GM23338 (cell line): ENCODE measurements around the gene TSPAN7. TPM values are rescaled to one million over a fixed set of nuclear protein-coding genes. Genes with fewer than 3 reads are reported as not detected.

Experiments
- ATAC-seq: fragments of 200-7000 bp; cut with Tn5 transposase; 3 replicates; pipeline ENCODE4 v1.9.1; 2020
- DNase-seq: peaks from one replicate; pipeline ENCODE4 v3.0.0-alpha.2; 2015; ENCODE audit warnings: low spot score
- H2AFZ ChIP-seq: fragments of 200-600 bp; sonication (generic); 2 replicates; pipeline ENCODE4 v1.8.0; 2016; ENCODE audit warnings: antibody characterized with exemption, mild to moderate bottlenecking, moderate library complexity
- H3F3A ChIP-seq: fragments of 200-600 bp; sonication (generic); replicated peaks from 2 replicates; pipeline ENCODE4 v1.8.0; 2017; ENCODE audit warnings: antibody characterized with exemption, mixed run types, low read depth
- H3K27ac ChIP-seq: fragments of 200-600 bp; sonication (generic); 2 replicates; pipeline ENCODE4 v1.6.1; 2016; ENCODE audit warnings: low read depth
- H3K27me3 ChIP-seq: fragments of 200-600 bp; sonication (generic); 2 replicates; pipeline ENCODE4 v1.8.0; 2016; ENCODE audit warnings: mild to moderate bottlenecking, mixed run types, moderate library complexity; ENCODE audit not compliant: insufficient read depth
- H3K36me3 ChIP-seq: fragments of 200-600 bp; sonication (generic); 2 replicates; pipeline ENCODE4 v1.8.0; 2016; ENCODE audit warnings: mild to moderate bottlenecking; ENCODE audit not compliant: insufficient read depth
- H3K4me1 ChIP-seq: fragments of 200-600 bp; sonication (generic); 2 replicates; pipeline ENCODE4 v1.8.0; 2016; ENCODE audit warnings: mild to moderate bottlenecking, moderate library complexity; ENCODE audit not compliant: insufficient read depth
- H3K4me2 ChIP-seq: fragments of 200-600 bp; sonication (generic); 2 replicates; pipeline ENCODE4 v1.7.1; 2017; ENCODE audit warnings: mixed run types
- H3K4me3 ChIP-seq: fragments of 200-600 bp; sonication (generic); 2 replicates; pipeline ENCODE4 v1.6.1; 2016; ENCODE audit warnings: mixed run types
- H3K79me2 ChIP-seq: fragments of 200-600 bp; sonication (generic); replicated peaks from 2 replicates; pipeline ENCODE4 v1.8.0; 2017; ENCODE audit warnings: mild to moderate bottlenecking; ENCODE audit not compliant: insufficient read depth
- H3K9me2 ChIP-seq: fragments of 200-600 bp; sonication (generic); 2 replicates; pipeline ENCODE4 v1.8.0; 2017; ENCODE audit not compliant: insufficient read depth
- H4K20me1 ChIP-seq: fragments of 200-600 bp; sonication (generic); replicated peaks from 2 replicates; pipeline ENCODE4 v1.8.0; 2017; ENCODE audit warnings: mild to moderate bottlenecking; ENCODE audit not compliant: insufficient read depth
- H3K27ac Mint-ChIP-seq: 2 replicates; pipeline ENCODE4 v1.8.0; 2020; ENCODE audit warnings: inconsistent platforms, mild to moderate bottlenecking, moderate library complexity, mixed read lengths
- H3K27me3 Mint-ChIP-seq: 3 replicates; pipeline ENCODE4 v1.8.0; 2022; ENCODE audit warnings: low read depth, mild to moderate bottlenecking, moderate library complexity, mixed read lengths, inconsistent platforms; ENCODE audit not compliant: insufficient read depth, poor library complexity
- H3K36me3 Mint-ChIP-seq: 3 replicates; pipeline ENCODE4 v1.8.0; 2021; ENCODE audit warnings: low read depth, mild to moderate bottlenecking, inconsistent platforms, moderate library complexity, mixed read lengths
- H3K4me1 Mint-ChIP-seq: 3 replicates; pipeline ENCODE4 v1.8.0; 2020; ENCODE audit warnings: mild to moderate bottlenecking, inconsistent platforms, mixed read lengths
- H3K4me3 Mint-ChIP-seq: 3 replicates; pipeline ENCODE4 v1.8.0; 2021; ENCODE audit warnings: moderate library complexity, mild to moderate bottlenecking, inconsistent platforms, mixed read lengths
- H3K9me3 Mint-ChIP-seq: 3 replicates; pipeline ENCODE4 v1.8.0; 2020; ENCODE audit warnings: moderate library complexity, mild to moderate bottlenecking, inconsistent platforms, mixed read lengths
- CREB1 ChIP-seq: fragments of 250-450 bp; sonication (Bioruptor Pico); IDR thresholded peaks from 2 replicates; pipeline ENCODE4 v1.5.0; 2020; ENCODE audit warnings: low read depth, mild to moderate bottlenecking, moderate library complexity
- CTCF ChIP-seq, 2 experiments: fragments of 200-600 bp in 1 of 2; sonication (generic) in 1 of 2; conservative IDR thresholded peaks; 2 replicates each; pipeline versions ENCODE4 v1.5.1 to v1.6.1; 2016 to 2017; ENCODE audit warnings: antibody characterized with exemption in 2 of 2, low read depth in 2 of 2, mild to moderate bottlenecking in 2 of 2, moderate library complexity in 1 of 2
- ETS1 ChIP-seq: IDR thresholded peaks from 2 replicates; pipeline ENCODE4 v1.6.1; 2016; ENCODE audit warnings: antibody characterized with exemption
- EZH2 ChIP-seq: fragments of 200-600 bp; sonication (generic); IDR thresholded peaks from one replicate; pipeline ENCODE4 v1.8.0; 2017; ENCODE audit warnings: antibody characterized with exemption, mild to moderate bottlenecking, low read depth; ENCODE audit not compliant: unreplicated experiment
- EZH2phosphoT487 ChIP-seq: fragments of 200-600 bp; sonication (generic); IDR thresholded peaks from one replicate; pipeline ENCODE4 v1.8.1; 2018; ENCODE audit warnings: antibody characterized with exemption; ENCODE audit not compliant: unreplicated experiment
- JUNB ChIP-seq: IDR thresholded peaks from one replicate; pipeline ENCODE4 v1.6.1; 2016; ENCODE audit warnings: antibody characterized with exemption; ENCODE audit not compliant: unreplicated experiment
- POLR2AphosphoS5 ChIP-seq: IDR thresholded peaks from 2 replicates; pipeline ENCODE4 v1.6.1; 2016; ENCODE audit warnings: antibody characterized with exemption, low read depth
- STAT1 ChIP-seq: IDR thresholded peaks from one replicate; pipeline ENCODE4 v1.6.1; 2016; ENCODE audit warnings: antibody characterized with exemption; ENCODE audit not compliant: unreplicated experiment
- ZNF114 ChIP-seq: fragments of 250-450 bp; sonication (Bioruptor Pico); IDR thresholded peaks from 2 replicates; pipeline ENCODE4 v1.5.0; 2020; ENCODE audit warnings: mild to moderate bottlenecking, moderate library complexity
- ZNF331 ChIP-seq: fragments of 250-450 bp; sonication (Bioruptor Pico); IDR thresholded peaks from 2 replicates; pipeline ENCODE4 v1.5.0; 2020; ENCODE audit warnings: low read depth, mild to moderate bottlenecking, moderate library complexity
- ZNF462 ChIP-seq: fragments of 250-450 bp; sonication (Bioruptor Pico); IDR thresholded peaks from 2 replicates; pipeline ENCODE4 v1.5.0; 2020; ENCODE audit warnings: mild to moderate bottlenecking, moderate library complexity
- polyA plus RNA-seq: library from polyadenylated mRNA; unstranded; fragments of >200 nt; fragmentation: Nextera tagmentation; extraction: Ambion mirVana; gene quantifications from 2 replicates; pipeline ENCODE4 v1.2.1, GENCODE V29; 2016
- total RNA-seq: library from RNA; depleted of rRNA; stranded (reverse); fragments of >200 nt; shearing (Covaris generic); gene quantifications from 2 replicates; pipeline ENCODE4 v1.2.3, GENCODE V29; 2014

The TSPAN7 gene
- total and polyA plus RNA-seq, 2 experiments from 2014 or later = 7.2 to 11.5 TPM

DNA sequence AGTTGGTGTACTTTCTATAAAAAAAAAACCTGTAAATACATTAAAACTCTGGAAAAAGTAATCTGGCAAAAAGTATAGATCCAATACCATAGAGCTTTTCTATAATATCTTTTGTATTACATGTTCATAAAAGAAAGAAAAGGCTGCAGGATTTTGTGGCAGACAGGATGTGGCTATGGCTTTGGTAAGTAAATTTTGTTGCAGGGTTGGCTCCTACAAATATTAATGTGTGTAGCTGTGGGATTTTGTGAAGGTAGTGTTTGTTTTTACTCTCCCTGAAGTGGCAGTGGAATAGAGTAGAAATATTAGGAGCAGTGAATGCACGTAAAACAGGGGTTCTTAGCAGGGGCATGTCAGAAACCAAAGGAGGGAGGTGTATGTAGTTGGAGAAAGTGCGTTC is 84.8 kb downstream of the TSPAN7 start:
- Histone ChIP-seq H4K20me1 (no peaks in the 10 kb centered on the region), H3K27ac (no peak overlapping the region), H3K36me3 (no peaks in the 10 kb centered on the region), H3K9me2 (no peaks in the 10 kb centered on the region), H3K27me3 (no peaks in the 10 kb centered on the region), H3F3A (no peaks in the 10 kb centered on the region), H3K79me2 (no peaks in the 10 kb centered on the region), H3K4me2 (no peak overlapping the region), H3K4me3 (no peak overlapping the region), H3K4me1 (no peaks in the 10 kb centered on the region), H2AFZ (no peak overlapping the region)
- Mint-ChIP-seq H3K4me1 (no peaks in the 10 kb centered on the region), H3K36me3 (no peaks in the 10 kb centered on the region), H3K9me3 (no peaks in the 10 kb centered on the region), H3K4me3 (no peak overlapping the region), H3K27ac (no peak overlapping the region), H3K27me3 (peaks cover 2% of the 10 kb centered on the region)
- ATAC-seq (no peak), DNase-seq (no peak)
- no peak for TF ChIP-seq CTCF (conservative IDR thresholded peaks at IDR 0.05; ENCODE audit: low read depth in 2 of 2)
- TF ChIP-seq CREB1 (CRISPR knock-in tag) = no peak
- no peak for TF ChIP-seq EZH2
- TF ChIP-seq POLR2AphosphoS5 = no peak
- no peak for TF ChIP-seq ZNF331
- TF ChIP-seq ZNF114 (CRISPR knock-in tag) = no peak
- TF ChIP-seq ZNF462 (CRISPR knock-in tag) = no peak
- TF ChIP-seq JUNB = no peak
- TF ChIP-seq ETS1 = no peak
- no peak for TF ChIP-seq EZH2phosphoT487
- TF ChIP-seq STAT1 = no peak
